ENCODE data around the gene CTBP2. TPM values are rescaled to one million over a fixed set of nuclear protein-coding genes. Genes with fewer than 3 reads are reported as not detected.

CTBP2 gene
- total and polyA plus RNA-seq, 4 donors: 3.4 to 59.2 (median 5.5) TPM

GRCh38 chr10:125039354-125039769 is 121.0 kb downstream of the CTBP2 start:
- DNase-seq (ENCODE audit: low spot score): no peak
- Histone ChIP-seq H3K4me1 (ENCODE audit: control insufficient read depth in 4 of 4, insufficient read depth in 4 of 4, low read length in 3 of 4) (peaks cover 0 to 8% (median 0%) of the 10 kb centered on the region in 4 donors), H3K27ac (ENCODE audit: low read depth in 1 of 2, low read length in 2 of 2) (no peak overlapping the region), H3K9me3 (ENCODE audit: control insufficient read depth in 4 of 4, low read length in 3 of 4) (no peaks in the 10 kb centered on the region), H3K27me3 (ENCODE audit: control insufficient read depth in 4 of 4, insufficient read depth in 4 of 4, low read length in 3 of 4) (no peaks in the 10 kb centered on the region), H3K4me3 (ENCODE audit: low read depth in 1 of 3, low read length in 3 of 3) (no peak overlapping the region), H3K36me3 (ENCODE audit: control insufficient read depth in 4 of 4, insufficient read depth in 3 of 4, low read depth in 1 of 4, low read length in 3 of 4) (no peaks in the 10 kb centered on the region), H3K9ac (ENCODE audit: low read depth in 1 of 2, low read length in 2 of 2) (no peak overlapping the region)
- 78% methylated on average over 15 of the region's 15 CpGs for whole genome bisulfite sequencing
- no peak for TF ChIP-seq GABPA (IDR thresholded peaks at IDR 0.05 in 1 of 2, conservative IDR thresholded peaks at IDR 0.05 in 1 of 2)
- TF ChIP-seq EGR1 (IDR thresholded peaks at IDR 0.05; ENCODE audit: low read depth in 2 of 2): no peak
- TF ChIP-seq YY1 (IDR thresholded peaks at IDR 0.05): no peak
- TF ChIP-seq HNF4G (IDR thresholded peaks at IDR 0.05): no peak
- no peak for TF ChIP-seq RXRA (IDR thresholded peaks at IDR 0.05)
- no peak for TF ChIP-seq JUND (IDR thresholded peaks at IDR 0.05)
- no peak for TF ChIP-seq NR2F2 (IDR thresholded peaks at IDR 0.05)
- no peak for TF ChIP-seq MAX (IDR thresholded peaks at IDR 0.05)
- TF ChIP-seq ZBTB33 (IDR thresholded peaks at IDR 0.05): no peak
- TF ChIP-seq CTCF (IDR thresholded peaks at IDR 0.05; ENCODE audit: low read depth, low read length, missing input control): no peak

- H3K4me1 ChIP-seq (ENCODE audit: control insufficient read depth in 4 of 4, insufficient read depth in 4 of 4, low read length in 3 of 4): peaks cover 0 to 8% (median 0%) of the 10 kb centered on the region in 4 donors
- no peak overlapping the region for H3K27ac ChIP-seq (ENCODE audit: low read depth in 1 of 2, low read length in 2 of 2)
- DNase-seq (ENCODE audit: low spot score): no peak
- H3K27me3 ChIP-seq (ENCODE audit: control insufficient read depth in 4 of 4, insufficient read depth in 4 of 4, low read length in 3 of 4): no peaks in the 10 kb centered on the region
- TF ChIP-seq CTCF (IDR thresholded peaks at IDR 0.05; ENCODE audit: low read depth, low read length, missing input control) (peak; percentile 19), FOXA1 (IDR thresholded peaks at IDR 0.05) (no peak), RAD21 (IDR thresholded peaks at IDR 0.05) (peak; percentile 53)
- no peaks in the 10 kb centered on the region for H3K36me3 ChIP-seq (ENCODE audit: control insufficient read depth in 4 of 4, insufficient read depth in 3 of 4, low read depth in 1 of 4, low read length in 3 of 4)
- no peaks in the 10 kb centered on the region for H3K9me3 ChIP-seq (ENCODE audit: control insufficient read depth in 4 of 4, low read length in 3 of 4)
- no peak overlapping the region for H3K9ac ChIP-seq (ENCODE audit: low read depth in 1 of 2, low read length in 2 of 2)
- H3K4me3 ChIP-seq (ENCODE audit: low read depth in 1 of 3, low read length in 3 of 3): no peak overlapping the region
- 56% methylated on average over 8 of the region's 8 CpGs for WGBS
These were observed 121.7 kb downstream of the CTBP2 start for GRCh38 chr10:125038637-125039036.
